Suppressor macrophage treated with lipopolysaccharide for 4 hours (primary cell): ENCODE measurements around the gene TVP23A.
A peak's percentile ranks its signal among the peaks of the same experiment; 100 is the strongest.
"Not testable (repeated sequence)": the region's sequence is repeated elsewhere in the genome, so short reads cannot be mapped to it uniquely, and the experiment has no call there.

ENCODE experiments used
- DNase-seq: peaks from one replicate; pipeline ENCODE4 v3.0.0-alpha.2; 2020

The TVP23A gene

GRCh38 chr16:10744370-10745030 is 74.1 kb downstream of the TVP23A start:
- peak; percentile 21 for DNase-seq

- DNase-seq = peak; percentile 99
These were observed 74.8 kb downstream of the TVP23A start, which contains the start of gene NUBP1 for GRCh38 chr16:10743610-10744369. NUBP1 (plus strand) TSS chr16:10743842; CDS start chr16:10743864, 22 bp downstream.

- no peak for DNase-seq
These were observed 75.4 kb downstream of the TVP23A start for GRCh38 chr16:10743227-10743609.

GRCh38 chr16:10741844-10742243 is 76.8 kb downstream of the TVP23A start:
- DNase-seq = no peak

- not testable (repeated sequence) for DNase-seq
These were observed 77.3 kb downstream of the TVP23A start for GRCh38 chr16:10741249-10741648.

- DNase-seq = no peak
These were observed 77.8 kb downstream of the TVP23A start for GRCh38 chr16:10740845-10741208.

- DNase-seq = no peak
These were observed 78.4 kb downstream of the TVP23A start for GRCh38 chr16:10740000-10740844.

GRCh38 chr16:10738231-10739077 is 80.1 kb downstream of the TVP23A start:
- DNase-seq = peak; percentile 85

GRCh38 chr16:10737068-10737625 is 81.4 kb downstream of the TVP23A start:
- peak; percentile 81 for DNase-seq

- no peak for DNase-seq
These were observed 86.8 kb downstream of the TVP23A start for GRCh38 chr16:10731790-10732189.

- DNase-seq = no peak
These were observed 89.2 kb downstream of the TVP23A start for GRCh38 chr16:10729104-10730048.

GRCh38 chr16:10728003-10728887 is 90.3 kb downstream of the TVP23A start:
- no peak for DNase-seq
